ENCODE measurements around the gene TPO.

GRCh38 chr2:1586251-1586922, 173.1 kb downstream of the TPO start:
- no peak for TF ChIP-seq SOX15 (CRISPR knock-in tag; IDR thresholded peaks at IDR 0.05)
- no peak for TF ChIP-seq NFYB (CRISPR knock-in tag; conservative IDR thresholded peaks at IDR 0.05; ENCODE audit: low read depth)
